ENCODE data around the gene TUBB1.

GRCh38 chr20:59022754-59023153, 3.5 kb downstream of the TUBB1 start:
- TF ChIP-seq POLR2AphosphoS5 (IDR thresholded peaks at IDR 0.05) (no peak), CTCF (IDR thresholded peaks at IDR 0.05) (no peak), EP300 (IDR thresholded peaks at IDR 0.05) (no peak), POLR2A (IDR thresholded peaks at IDR 0.05; ENCODE audit: low read depth) (no peak)
